NCI-H524 (cell line): Measurements from ENCODE around the gene NUP50.

ENCODE experiments used
- DNase-seq, 2 experiments: peaks; one replicate each; lab custom pipeline; 2025; lab: John Stamatoyannopoulos, UW

The NUP50 gene

GRCh38 chr22:45228401-45228754 is 64.7 kb downstream of the NUP50 start:
- DNase-seq, result no peak

- no peak for DNase-seq
These were observed 65.5 kb downstream of the NUP50 start for GRCh38 chr22:45229181-45229580.

DNA sequence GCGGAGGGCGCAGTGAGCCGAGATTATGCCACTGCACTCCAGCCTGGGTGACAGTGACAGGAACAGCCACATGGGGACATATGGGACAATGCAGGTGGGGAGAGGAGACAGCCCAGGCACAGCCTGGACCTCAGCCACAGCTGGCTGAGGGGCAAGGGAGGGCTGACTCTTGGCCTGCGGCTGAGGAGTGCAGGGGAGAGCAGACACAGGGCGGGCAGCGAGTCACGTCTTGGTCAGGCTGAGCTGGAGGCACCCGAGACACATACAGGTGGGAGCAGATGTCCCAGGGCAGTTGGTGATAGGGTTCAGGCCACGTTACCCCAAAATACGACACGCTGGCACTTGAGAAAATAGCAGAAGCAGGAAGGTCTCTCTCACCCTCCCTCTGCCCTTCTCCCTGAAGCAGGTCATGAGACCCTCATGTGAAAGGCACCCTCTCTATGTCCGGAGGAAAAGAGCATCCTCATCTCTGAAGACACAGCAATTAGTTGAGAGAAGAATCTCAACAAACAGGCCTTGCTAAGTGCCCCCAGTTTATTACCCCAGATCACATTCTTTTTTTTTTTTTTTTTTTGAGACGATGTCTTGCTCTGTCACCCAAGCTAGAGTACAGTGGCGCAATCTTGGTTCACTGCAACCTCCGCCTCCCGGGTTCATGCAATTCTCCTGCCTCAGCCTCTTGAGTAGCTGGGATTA is 66.4 kb downstream of the NUP50 start:
- DNase-seq, result no peak

GRCh38 chr22:45231293-45231692 is 67.6 kb downstream of the NUP50 start:
- no peak for DNase-seq

DNA sequence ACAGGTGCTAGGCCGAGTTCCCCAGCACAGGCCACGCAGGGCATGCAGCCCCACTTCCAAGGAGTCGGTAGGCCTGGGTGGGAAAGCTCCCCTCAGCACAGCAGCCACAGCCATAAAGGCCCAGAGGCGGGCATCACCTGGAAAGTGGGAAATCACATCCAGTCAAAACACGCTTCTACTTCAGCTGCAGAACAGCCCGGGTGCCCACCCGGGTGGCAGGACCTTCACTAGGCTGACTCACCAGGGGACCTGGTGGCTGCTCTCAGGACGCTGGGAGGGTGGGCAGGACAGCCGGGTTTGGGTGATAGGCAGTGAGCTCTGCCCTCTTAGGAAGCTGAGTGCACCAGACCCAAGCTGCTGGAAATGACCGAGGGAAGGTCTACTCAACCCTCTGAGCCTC is 69.7 kb downstream of the NUP50 start:
- no peak for DNase-seq

- no peak for DNase-seq
These were observed 70.1 kb downstream of the NUP50 start for GRCh38 chr22:45233827-45234226.

DNA sequence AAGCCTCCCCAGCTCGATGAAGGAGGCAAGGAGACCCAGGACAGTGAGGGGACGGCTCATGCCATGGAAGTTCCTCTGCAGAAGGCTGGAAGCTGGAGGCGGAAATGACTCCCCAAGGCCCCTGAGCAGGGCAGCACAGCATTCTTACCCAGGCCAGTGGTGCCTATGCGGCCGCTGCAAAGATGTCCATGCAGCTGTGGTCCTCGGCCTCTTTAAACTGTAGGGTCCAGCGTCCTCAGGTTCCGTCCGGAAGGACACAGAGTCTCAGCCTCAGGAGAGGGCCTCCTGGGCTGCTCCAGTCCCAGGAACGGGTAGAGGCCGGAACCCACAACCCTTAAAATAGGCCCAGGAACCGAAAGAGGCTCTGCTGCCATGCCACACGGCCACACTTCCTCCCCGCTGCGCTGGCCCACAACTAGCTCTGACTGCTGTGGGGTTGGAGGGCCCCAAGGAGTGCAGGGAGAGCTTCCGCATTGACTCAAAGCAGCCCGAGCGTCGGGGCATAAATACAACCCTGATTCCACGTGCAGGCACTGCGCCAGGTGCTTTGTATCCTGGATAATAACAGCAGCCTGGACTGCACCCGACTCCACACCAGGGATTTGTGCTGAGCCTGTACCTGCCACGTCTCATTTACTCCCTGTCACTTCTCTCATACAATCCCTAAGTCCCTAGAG is 71.5 kb downstream of the NUP50 start:
- DNase-seq, result no peak

GRCh38 chr22:45235851-45236342 is 72.2 kb downstream of the NUP50 start:
- no peak for DNase-seq

DNA sequence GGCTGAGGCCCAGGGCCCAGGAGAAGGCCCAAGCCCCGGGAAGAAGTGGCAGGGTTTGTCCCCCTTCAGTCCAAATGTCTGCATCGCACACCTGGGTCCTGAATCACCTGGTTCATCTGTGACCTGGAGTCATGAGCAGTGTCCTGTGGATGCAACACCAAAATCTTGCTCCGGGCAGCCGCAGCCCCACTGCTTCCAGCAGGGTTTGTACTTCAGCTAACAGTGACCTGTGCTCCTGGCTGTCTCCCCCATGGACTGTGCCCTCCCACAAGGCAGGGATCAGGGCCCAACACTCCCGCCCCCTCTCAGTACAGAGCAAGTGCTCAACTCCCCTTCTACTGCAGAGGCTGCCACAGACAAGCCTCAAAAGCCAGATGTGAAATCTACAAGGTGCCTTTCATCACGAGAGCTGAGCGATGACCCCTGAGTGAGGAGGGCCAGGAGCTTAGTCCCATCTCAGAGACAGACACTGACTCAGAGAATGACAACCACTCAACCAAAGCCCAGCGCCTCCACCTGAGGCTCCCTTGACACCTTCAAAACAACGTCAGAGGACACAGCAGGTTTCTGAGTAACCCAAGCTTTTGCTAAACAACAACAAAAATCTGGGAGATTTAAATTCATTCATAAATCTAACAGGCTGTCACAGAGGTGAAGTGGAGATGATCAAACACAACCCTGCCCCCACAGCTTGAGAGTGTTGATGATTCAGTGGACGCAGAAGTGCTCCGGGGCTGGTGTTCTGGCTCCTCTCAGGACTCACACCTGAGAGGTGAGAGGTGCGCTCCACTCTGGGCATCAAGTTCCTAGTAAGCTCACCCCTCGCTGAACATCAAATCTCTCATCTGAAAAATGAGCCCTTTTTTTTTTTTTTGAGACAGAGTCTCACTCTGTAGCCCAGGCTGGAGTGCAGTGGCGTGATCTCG is 73.6 kb downstream of the NUP50 start:
- DNase-seq, result no peak
